Left renal pelvis (tissue), 4 donors: Measurements from ENCODE around the gene RABGAP1L. TPM values are rescaled to one million over a fixed set of nuclear protein-coding genes. Genes with fewer than 3 reads are reported as not detected.

Experiments used
- polyA plus RNA-seq, 4 donors: library from polyadenylated mRNA; unstranded; fragments of 120-200 nt; gene quantifications; one replicate each; pipeline ENCODE4 v1.2.1, GENCODE V29; 2013; ENCODE audit not compliant: insufficient read length in 4 of 4

The RABGAP1L gene
- polyA plus RNA-seq, 4 donors = 23.9 to 32.5 (median 28.4) TPM

Other genes starting within 250 kb of the RABGAP1L start
- gene SERPINC1, start 242.2 kb upstream of the RABGAP1L start, polyA plus RNA-seq = 1 to 10 TPM in 1 of 4 donors, under 1 TPM in 3; 0.37 to 5.5 (median 0.42) TPM
- 10 to 100 TPM; 12.5 to 14.4 (median 13.0) TPM for gene RC3H1, start 137.2 kb upstream of the RABGAP1L start, polyA plus RNA-seq